Measurements from ENCODE around the gene PAX5. TPM values are rescaled to one million over a fixed set of nuclear protein-coding genes. Genes with fewer than 3 reads are reported as not detected.

The PAX5 gene
- total RNA-seq, 1 experiment from 2014 or later, result 6.6 TPM

- TF ChIP-seq, protein P1, sequence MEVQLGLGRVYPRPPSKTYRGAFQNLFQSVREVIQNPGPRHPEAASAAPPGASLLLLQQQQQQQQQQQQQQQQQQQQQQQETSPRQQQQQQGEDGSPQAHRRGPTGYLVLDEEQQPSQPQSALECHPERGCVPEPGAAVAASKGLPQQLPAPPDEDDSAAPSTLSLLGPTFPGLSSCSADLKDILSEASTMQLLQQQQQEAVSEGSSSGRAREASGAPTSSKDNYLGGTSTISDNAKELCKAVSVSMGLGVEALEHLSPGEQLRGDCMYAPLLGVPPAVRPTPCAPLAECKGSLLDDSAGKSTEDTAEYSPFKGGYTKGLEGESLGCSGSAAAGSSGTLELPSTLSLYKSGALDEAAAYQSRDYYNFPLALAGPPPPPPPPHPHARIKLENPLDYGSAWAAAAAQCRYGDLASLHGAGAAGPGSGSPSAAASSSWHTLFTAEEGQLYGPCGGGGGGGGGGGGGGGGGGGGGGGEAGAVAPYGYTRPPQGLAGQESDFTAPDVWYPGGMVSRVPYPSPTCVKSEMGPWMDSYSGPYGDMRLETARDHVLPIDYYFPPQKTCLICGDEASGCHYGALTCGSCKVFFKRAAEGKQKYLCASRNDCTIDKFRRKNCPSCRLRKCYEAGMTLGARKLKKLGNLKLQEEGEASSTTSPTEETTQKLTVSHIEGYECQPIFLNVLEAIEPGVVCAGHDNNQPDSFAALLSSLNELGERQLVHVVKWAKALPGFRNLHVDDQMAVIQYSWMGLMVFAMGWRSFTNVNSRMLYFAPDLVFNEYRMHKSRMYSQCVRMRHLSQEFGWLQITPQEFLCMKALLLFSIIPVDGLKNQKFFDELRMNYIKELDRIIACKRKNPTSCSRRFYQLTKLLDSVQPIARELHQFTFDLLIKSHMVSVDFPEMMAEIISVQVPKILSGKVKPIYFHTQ (CRISPR knock-in tag; IDR thresholded peaks at IDR 0.05), result no peak
Measured at GRCh38 chr9:36800455-36800854, 233.6 kb downstream of the PAX5 start (continued).

DNA sequence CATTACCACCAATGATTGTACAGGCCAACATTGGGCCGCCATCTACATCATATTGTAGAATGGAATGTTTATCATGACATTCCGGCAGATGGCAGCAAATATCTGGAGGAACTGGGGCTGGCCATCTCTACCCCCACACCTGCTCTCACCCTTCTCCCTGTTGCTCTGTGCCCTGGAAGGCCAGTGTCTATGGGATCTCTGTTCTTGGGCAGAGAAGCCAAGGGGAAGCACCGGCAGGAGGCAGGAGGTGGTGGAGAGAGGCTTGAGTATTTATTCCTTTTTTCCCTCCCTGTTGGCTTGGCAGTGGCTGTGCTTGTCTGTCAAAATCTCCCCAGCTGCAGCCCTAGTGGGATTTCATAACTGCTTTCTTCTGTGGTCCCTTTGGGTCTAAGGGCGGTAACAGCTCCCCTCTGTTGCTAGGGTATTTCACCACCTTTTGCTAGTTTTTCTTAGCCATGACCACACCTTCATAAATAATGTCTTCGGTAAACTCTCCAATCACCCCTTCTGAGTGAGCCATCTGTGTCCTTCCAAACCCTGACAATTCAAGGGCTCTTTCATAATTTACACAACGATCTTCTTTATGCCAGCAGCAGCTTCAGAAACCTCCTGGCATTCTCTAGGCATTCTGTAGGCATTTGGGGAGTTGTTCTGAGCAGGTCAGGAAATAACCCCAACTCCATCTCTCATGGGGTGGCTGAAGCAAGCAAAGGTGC lies 235.6 kb downstream of the PAX5 start:
- ATAC-seq (peak; percentile 79), DNase-seq (ENCODE audit: low spot score) (no peak)
- H3K4me1 Mint-ChIP-seq, result peaks cover 18% of the 10 kb centered on the region
- ChIA-PET POLR2A (no interaction called here), CTCF (interaction anchor here (1.5 to 3.0 kb wide), 2 partner anchors 57 to 193 kb away, joined by 4 to 13 read pairs; no protein-coding TSS in a partner anchor)
- no peaks in the 10 kb centered on the region; the same call in none of the 2 replicates for H3K27me3 Mint-ChIP-seq (ENCODE audit: low read depth)
- peaks cover 15% of the 10 kb centered on the region for H3K9me3 Mint-ChIP-seq
- no peak overlapping the region for H3K27ac Mint-ChIP-seq
- TF ChIP-seq CBFB (CRISPR knock-in tag; IDR thresholded peaks at IDR 0.05; ENCODE audit: low read depth) (no peak), SMAD3 (CRISPR knock-in tag; IDR thresholded peaks at IDR 0.05; ENCODE audit: borderline replicate concordance) (no peak), TP53 (CRISPR knock-in tag; IDR thresholded peaks at IDR 0.05) (no peak), PREB (CRISPR knock-in tag; IDR thresholded peaks at IDR 0.05; ENCODE audit: borderline replicate concordance) (no peak), NFYB (CRISPR knock-in tag; conservative IDR thresholded peaks at IDR 0.05; ENCODE audit: low read depth) (no peak), E2F4 (CRISPR knock-in tag; IDR thresholded peaks at IDR 0.05; ENCODE audit: borderline replicate concordance, low read depth) (no peak), ZNF263 (CRISPR knock-in tag; IDR thresholded peaks at IDR 0.05; ENCODE audit: low read depth) (no peak), MYBL2 (CRISPR knock-in tag; IDR thresholded peaks at IDR 0.05) (no peak)
- H3K4me3 Mint-ChIP-seq, result no peak overlapping the region
- peaks cover 4% of the 10 kb centered on the region; the same call in 1 of the 2 replicates for H3K36me3 Mint-ChIP-seq

DNA sequence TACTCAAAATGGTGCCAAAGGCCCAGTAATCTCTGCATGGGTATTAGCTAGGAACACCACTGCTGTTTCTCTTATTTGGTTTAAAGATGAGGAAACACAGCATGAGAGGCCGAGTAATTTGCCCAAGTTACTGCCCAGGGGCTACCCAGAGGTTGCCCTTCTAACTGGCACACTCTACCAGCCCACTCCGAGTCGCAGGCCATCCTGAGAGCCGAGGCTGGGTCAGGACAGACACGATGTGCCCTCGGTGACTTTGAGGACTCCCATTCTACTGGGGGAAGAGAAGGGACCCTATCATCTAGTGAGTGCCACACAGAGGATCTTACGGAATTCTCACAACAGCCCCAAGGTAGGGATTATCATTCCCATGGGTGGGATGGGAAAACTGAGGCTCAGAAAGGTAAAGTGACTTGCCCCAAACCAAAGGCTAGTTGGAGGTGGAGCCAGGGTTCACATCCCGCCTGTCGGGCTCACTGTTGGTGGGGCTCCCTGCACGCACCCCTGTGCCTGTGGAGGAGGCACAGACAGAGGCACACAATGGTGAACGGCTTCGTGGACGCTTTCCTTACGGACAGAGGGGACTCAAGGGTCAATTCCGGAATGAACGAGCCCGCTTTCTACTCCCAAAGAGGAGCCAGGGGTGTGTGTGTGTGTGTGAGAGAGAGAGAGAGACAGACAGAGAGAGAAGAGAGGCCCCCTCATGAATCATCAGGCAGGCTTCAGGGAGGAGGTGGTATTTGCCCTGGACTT lies 236.4 kb downstream of the PAX5 start:
- peaks cover 13% of the 10 kb centered on the region for H3K9me3 Mint-ChIP-seq
- H3K4me3 Mint-ChIP-seq, result no peak overlapping the region
- POLR2A ChIA-PET, result no interaction called here
- DNase-seq (ENCODE audit: low spot score), result no peak
- peaks cover 4% of the 10 kb centered on the region for H3K36me3 Mint-ChIP-seq
- CTCF ChIA-PET, result interaction anchor here (1.1 to 3.0 kb wide), 3 partner anchors 58 to 76 kb away, joined by 3 to 13 read pairs (median 13); no protein-coding TSS in a partner anchor
- H3K27ac Mint-ChIP-seq, result no peak overlapping the region
- no peak for ATAC-seq
- H3K27me3 Mint-ChIP-seq (ENCODE audit: low read depth), result no peaks in the 10 kb centered on the region; the same call in 1 of the 2 replicates
- H3K4me1 Mint-ChIP-seq, result peaks cover 14% of the 10 kb centered on the region
- TF ChIP-seq TEAD4 (CRISPR knock-in tag; IDR thresholded peaks at IDR 0.05) (no peak), PRDM15 (CRISPR knock-in tag; IDR thresholded peaks at IDR 0.05) (no peak), FOXJ3 (CRISPR knock-in tag; IDR thresholded peaks at IDR 0.05; ENCODE audit: borderline replicate concordance) (no peak), ZNF317 (CRISPR knock-in tag; IDR thresholded peaks at IDR 0.05; ENCODE audit: borderline replicate concordance, low read depth) (no peak), CDX4 (CRISPR knock-in tag; IDR thresholded peaks at IDR 0.05; ENCODE audit: borderline replicate concordance) (no peak), ZNF219 (CRISPR knock-in tag; IDR thresholded peaks at IDR 0.05; ENCODE audit: borderline replicate concordance) (no peak), GABPB1 (CRISPR knock-in tag; IDR thresholded peaks at IDR 0.05) (no peak), ELF4 (CRISPR knock-in tag; IDR thresholded peaks at IDR 0.05; ENCODE audit: low read depth) (no peak), NR2C2 (CRISPR knock-in tag; IDR thresholded peaks at IDR 0.05) (no peak), ZNF121 (CRISPR knock-in tag; IDR thresholded peaks at IDR 0.05) (no peak), MYBL2 (CRISPR knock-in tag; IDR thresholded peaks at IDR 0.05) (no peak), ZNF263 (CRISPR knock-in tag; IDR thresholded peaks at IDR 0.05; ENCODE audit: low read depth) (no peak)

Data from WTC11 (cell line).